ENCODE results near the gene CACNA1E. TPM values are rescaled to one million over a fixed set of nuclear protein-coding genes. Genes with fewer than 3 reads are reported as not detected.

The CACNA1E gene
- total and polyA plus RNA-seq, 2 of the 4 experiments (the other 2 are of a cell fraction), result not detected

DNA sequence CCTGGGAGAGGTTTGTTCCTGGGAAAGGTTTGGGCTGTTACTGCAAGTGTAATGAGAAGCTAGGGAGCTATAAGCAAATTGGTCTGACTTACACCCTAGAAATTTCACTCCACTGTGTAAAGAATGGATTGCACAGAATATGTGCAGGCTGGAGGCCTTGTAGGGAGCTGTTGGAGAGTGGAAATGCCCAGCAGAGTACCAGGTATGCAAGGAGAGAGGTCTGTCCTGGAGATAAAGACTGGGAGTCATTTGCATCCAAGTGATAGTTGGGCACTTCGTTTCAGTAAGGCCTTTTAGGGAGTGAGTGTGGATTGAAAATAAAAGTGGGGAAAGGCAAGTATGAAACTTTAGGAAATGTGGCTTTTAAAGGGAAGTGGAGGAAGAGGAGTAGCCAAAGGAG lies 75.8 kb downstream of the CACNA1E start:
- H2AK9ac ChIP-seq (replicated peaks; ENCODE audit: low read depth, low read length, poor library complexity), result no peak overlapping the region
- TF ChIP-seq CEBPB (IDR thresholded peaks at IDR 0.05; ENCODE audit: low read depth, low read length) (no peak), BHLHE40 (IDR thresholded peaks at IDR 0.05; ENCODE audit: low read depth, low read length) (no peak), POLR2A (IDR thresholded peaks at IDR 0.05; ENCODE audit: low read depth, low read length) (no peak), MXI1 (IDR thresholded peaks at IDR 0.05; ENCODE audit: borderline replicate concordance, low read depth, low read length) (no peak), RAD21 (IDR thresholded peaks at IDR 0.05; ENCODE audit: low read length) (no peak), MAFK (IDR thresholded peaks at IDR 0.05; ENCODE audit: low read depth, low read length) (no peak)
- TF ChIP-seq, protein P1, sequence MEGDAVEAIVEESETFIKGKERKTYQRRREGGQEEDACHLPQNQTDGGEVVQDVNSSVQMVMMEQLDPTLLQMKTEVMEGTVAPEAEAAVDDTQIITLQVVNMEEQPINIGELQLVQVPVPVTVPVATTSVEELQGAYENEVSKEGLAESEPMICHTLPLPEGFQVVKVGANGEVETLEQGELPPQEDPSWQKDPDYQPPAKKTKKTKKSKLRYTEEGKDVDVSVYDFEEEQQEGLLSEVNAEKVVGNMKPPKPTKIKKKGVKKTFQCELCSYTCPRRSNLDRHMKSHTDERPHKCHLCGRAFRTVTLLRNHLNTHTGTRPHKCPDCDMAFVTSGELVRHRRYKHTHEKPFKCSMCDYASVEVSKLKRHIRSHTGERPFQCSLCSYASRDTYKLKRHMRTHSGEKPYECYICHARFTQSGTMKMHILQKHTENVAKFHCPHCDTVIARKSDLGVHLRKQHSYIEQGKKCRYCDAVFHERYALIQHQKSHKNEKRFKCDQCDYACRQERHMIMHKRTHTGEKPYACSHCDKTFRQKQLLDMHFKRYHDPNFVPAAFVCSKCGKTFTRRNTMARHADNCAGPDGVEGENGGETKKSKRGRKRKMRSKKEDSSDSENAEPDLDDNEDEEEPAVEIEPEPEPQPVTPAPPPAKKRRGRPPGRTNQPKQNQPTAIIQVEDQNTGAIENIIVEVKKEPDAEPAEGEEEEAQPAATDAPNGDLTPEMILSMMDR (conservative IDR thresholded peaks at IDR 0.05; ENCODE audit: low read depth, low read length), result no peak
- TF ChIP-seq, protein P2, sequence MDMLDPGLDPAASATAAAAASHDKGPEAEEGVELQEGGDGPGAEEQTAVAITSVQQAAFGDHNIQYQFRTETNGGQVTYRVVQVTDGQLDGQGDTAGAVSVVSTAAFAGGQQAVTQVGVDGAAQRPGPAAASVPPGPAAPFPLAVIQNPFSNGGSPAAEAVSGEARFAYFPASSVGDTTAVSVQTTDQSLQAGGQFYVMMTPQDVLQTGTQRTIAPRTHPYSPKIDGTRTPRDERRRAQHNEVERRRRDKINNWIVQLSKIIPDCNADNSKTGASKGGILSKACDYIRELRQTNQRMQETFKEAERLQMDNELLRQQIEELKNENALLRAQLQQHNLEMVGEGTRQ (IDR thresholded peaks at IDR 0.05; ENCODE audit: low read depth, low read length), result no peak
- H3K9me1 ChIP-seq (ENCODE audit: insufficient read depth, low read length), result no peaks in the 10 kb centered on the region
- in situ Hi-C loops (cut with MboI; ENCODE audit: low sequenced_read_pairs) (no loop called here), intact Hi-C loops (cut with micrococcal nuclease) (no loop called here), dilution Hi-C loops (cut with HindIII; ENCODE audit: low sequenced_read_pairs, unreplicated experiment) (no loop called here)
- H3K9me3 ChIP-seq (ENCODE audit: control insufficient read depth, insufficient read depth, low read length), result no peaks in the 10 kb centered on the region
- CTCF ChIA-PET, result no interaction called here
- BruUV-seq (replicated peaks), result no TSS peak
- no peaks in the 10 kb centered on the region for H3K27me3 ChIP-seq (ENCODE audit: control insufficient read depth, insufficient read depth, low read length)
- H2BK5ac ChIP-seq (ENCODE audit: low read depth, low read length, poor library complexity, severe bottlenecking), result no peak overlapping the region
- H4K91ac ChIP-seq (ENCODE audit: insufficient read depth, low read depth, low read length), result no peak overlapping the region
- POLR2A ChIA-PET (ENCODE audit: unreplicated experiment), result no interaction called here
- H4K8ac ChIP-seq (ENCODE audit: low read depth in 2 of 2, low read length in 2 of 2), result no peak overlapping the region
- no peaks in the 10 kb centered on the region for H3K36me3 ChIP-seq (ENCODE audit: control insufficient read depth, insufficient read depth, low read length)
- no peak overlapping the region for H3K4me3 ChIP-seq (ENCODE audit: insufficient read depth, low read depth, low read length)
- H3K23ac ChIP-seq (ENCODE audit: low read depth, low read length), result no peak overlapping the region
- no peak overlapping the region for H3K4ac ChIP-seq (ENCODE audit: low read depth, low read length)
- no peak overlapping the region for H2AK5ac ChIP-seq (ENCODE audit: low read depth, low read length)
- H2BK15ac ChIP-seq (ENCODE audit: low read depth, low read length), result no peak overlapping the region
- H3K4me2 ChIP-seq (ENCODE audit: low read depth, low read length), result no peak overlapping the region
- H4K20me1 ChIP-seq (ENCODE audit: insufficient read depth, low read length), result no peaks in the 10 kb centered on the region
- no peak for ATAC-seq (ENCODE audit: low read depth)
- no peak overlapping the region for H2BK120ac ChIP-seq (ENCODE audit: low read depth, low read length)
- no peak for DNase-seq
- no peak overlapping the region for H3K9ac ChIP-seq (ENCODE audit: low read depth, low read length)
- H3K18ac ChIP-seq (ENCODE audit: low read depth, low read length), result no peak overlapping the region
- H3K79me1 ChIP-seq (ENCODE audit: low read depth in 1 of 2, low read length in 2 of 2), result no peaks in the 10 kb centered on the region
- H4K5ac ChIP-seq (ENCODE audit: low read depth, low read length), result no peak overlapping the region
- H3K14ac ChIP-seq (replicated peaks; ENCODE audit: low read depth, low read length), result no peak overlapping the region
- no peaks in the 10 kb centered on the region for H3K4me1 ChIP-seq (ENCODE audit: control insufficient read depth, insufficient read depth, low read length)
- no peak overlapping the region for H3K27ac ChIP-seq (ENCODE audit: insufficient read depth, low read length)
- 0% methylated on average over 1 of the region's 1 CpG; no CpG with 5 or more reads in 1 of the 2 experiments for WGBS, 2 experiments (ENCODE audit: extremely low coverage in 2 of 2, insufficient read length in 1 of 2)
- H3K56ac ChIP-seq (ENCODE audit: extremely low read depth, insufficient read depth, low read length), result no peak overlapping the region
- no peak overlapping the region for H2AFZ ChIP-seq (replicated peaks; ENCODE audit: low read length, poor library complexity)
- H2BK20ac ChIP-seq (ENCODE audit: low read depth, low read length), result no peak overlapping the region

All from IMR-90 (cell line).